ENCODE measurements around the gene LRRC8E. TPM values are rescaled to one million over a fixed set of nuclear protein-coding genes. Genes with fewer than 3 reads are reported as not detected.

The LRRC8E gene
- total and polyA plus RNA-seq, 2 experiments from 2014 or later = 3.3 to 4.5 TPM

DNA sequence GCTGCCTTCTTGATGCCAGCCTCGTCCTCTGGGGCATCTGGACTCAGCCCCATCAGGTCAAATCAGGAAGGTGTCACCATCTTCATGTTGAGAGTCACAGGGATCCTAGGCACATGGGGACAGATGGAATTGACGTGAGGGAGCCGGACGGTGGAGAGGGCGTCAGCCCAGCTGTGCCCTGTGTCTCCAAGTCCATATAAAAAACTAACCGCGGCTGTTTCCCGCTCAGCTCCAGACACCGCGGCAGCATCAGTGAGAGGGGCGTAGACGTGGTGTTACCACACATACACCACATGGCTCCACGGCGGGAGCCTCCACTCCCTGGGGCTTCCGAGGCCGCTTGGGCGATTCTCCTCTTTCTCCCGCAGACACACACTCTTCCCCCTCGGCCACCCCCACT is 8.5 kb upstream of the LRRC8E start:
- Histone ChIP-seq H3K4me2 (no peak overlapping the region), H3K27ac (no peak overlapping the region), H2AFZ (no peak overlapping the region), H3K9me3 (ENCODE audit: low read depth) (no peaks in the 10 kb centered on the region), H3K4me3 (no peak overlapping the region), H3K79me2 (no peaks in the 10 kb centered on the region), H3K4me1 (ENCODE audit: insufficient read depth) (no peaks in the 10 kb centered on the region), H3K27me3 (no peaks in the 10 kb centered on the region), H3K36me3 (replicated peaks; ENCODE audit: insufficient read depth, low read depth) (no peaks in the 10 kb centered on the region), H4K20me1 (ENCODE audit: insufficient read depth, poor library complexity, severe bottlenecking) (no peaks in the 10 kb centered on the region), H3K9me2 (replicated peaks; ENCODE audit: insufficient read depth) (no peaks in the 10 kb centered on the region)
- WGBS (ENCODE audit: low lambda C conversion rate, missing lambda C conversion rate) = 90% methylated on average over 19 of the region's 19 CpGs
- no peak for DNase-seq (ENCODE audit: low spot score)
- TF ChIP-seq, protein P1, sequence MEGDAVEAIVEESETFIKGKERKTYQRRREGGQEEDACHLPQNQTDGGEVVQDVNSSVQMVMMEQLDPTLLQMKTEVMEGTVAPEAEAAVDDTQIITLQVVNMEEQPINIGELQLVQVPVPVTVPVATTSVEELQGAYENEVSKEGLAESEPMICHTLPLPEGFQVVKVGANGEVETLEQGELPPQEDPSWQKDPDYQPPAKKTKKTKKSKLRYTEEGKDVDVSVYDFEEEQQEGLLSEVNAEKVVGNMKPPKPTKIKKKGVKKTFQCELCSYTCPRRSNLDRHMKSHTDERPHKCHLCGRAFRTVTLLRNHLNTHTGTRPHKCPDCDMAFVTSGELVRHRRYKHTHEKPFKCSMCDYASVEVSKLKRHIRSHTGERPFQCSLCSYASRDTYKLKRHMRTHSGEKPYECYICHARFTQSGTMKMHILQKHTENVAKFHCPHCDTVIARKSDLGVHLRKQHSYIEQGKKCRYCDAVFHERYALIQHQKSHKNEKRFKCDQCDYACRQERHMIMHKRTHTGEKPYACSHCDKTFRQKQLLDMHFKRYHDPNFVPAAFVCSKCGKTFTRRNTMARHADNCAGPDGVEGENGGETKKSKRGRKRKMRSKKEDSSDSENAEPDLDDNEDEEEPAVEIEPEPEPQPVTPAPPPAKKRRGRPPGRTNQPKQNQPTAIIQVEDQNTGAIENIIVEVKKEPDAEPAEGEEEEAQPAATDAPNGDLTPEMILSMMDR (IDR thresholded peaks at IDR 0.05; ENCODE audit: poor library complexity) = no peak
- no peak for TF ChIP-seq EZH2phosphoT487 (IDR thresholded peaks at IDR 0.05; ENCODE audit: low read depth, severe bottlenecking, unreplicated experiment)
- no peak for TF ChIP-seq EZH2 (IDR thresholded peaks at IDR 0.05; ENCODE audit: borderline replicate concordance)

DNA sequence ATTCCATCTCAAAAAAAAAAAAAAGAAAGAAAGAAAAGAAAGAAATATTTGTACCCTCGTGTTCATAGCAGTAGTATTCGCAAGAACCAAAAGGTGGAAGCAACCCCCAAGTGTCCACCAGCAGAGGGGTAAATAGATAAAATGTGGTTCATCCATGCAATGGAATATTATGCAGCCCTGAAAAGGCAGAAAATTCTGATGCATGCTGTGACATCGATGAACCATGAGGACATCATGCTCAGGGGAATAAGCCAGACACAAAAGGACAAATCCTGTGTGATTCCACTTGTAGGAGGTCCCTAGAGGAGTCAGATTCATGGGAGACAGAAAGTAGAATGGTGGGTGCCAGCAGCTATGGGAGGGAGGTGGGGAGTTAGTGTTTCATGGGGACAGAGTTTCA is 6.4 kb upstream of the LRRC8E start:
- 97% methylated on average over 3 of the region's 3 CpGs for WGBS (ENCODE audit: low lambda C conversion rate, missing lambda C conversion rate)
- Histone ChIP-seq H3K9me2 (replicated peaks; ENCODE audit: insufficient read depth) (no peaks in the 10 kb centered on the region), H3K9me3 (ENCODE audit: low read depth) (no peaks in the 10 kb centered on the region)

DNA sequence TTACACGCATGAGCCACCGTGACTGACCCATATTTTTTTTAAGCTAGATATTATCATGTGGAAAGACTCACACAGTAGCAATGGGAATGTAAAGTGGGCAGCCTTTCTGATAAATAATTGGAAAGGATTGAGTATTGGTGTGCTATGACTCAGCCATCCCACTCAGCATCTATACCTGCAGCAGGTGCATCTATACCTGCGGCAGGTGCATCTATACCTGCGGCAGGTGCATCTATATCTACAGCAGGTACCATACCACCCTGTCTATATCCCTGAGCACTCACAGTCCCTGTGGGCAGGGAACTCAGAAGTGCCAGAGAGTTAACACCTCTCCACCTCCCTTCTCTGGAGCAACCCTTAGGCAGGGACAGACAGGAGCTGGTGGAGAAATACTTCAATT is 5.2 kb upstream of the LRRC8E start:
- no peaks in the 10 kb centered on the region for H3K36me3 ChIP-seq (replicated peaks; ENCODE audit: insufficient read depth, low read depth)
- WGBS (ENCODE audit: low lambda C conversion rate, missing lambda C conversion rate) = 79% methylated on average over 4 of the region's 4 CpGs
- DNase-seq (ENCODE audit: low spot score) = no peak

More for the DNA sequence above, 6.4 kb upstream of the LRRC8E start:
- H3K4me3 ChIP-seq = no peak overlapping the region
- DNase-seq (ENCODE audit: low spot score) = no peak
- no peaks in the 10 kb centered on the region for H3K27me3 ChIP-seq
- no peaks in the 10 kb centered on the region for H3K36me3 ChIP-seq (replicated peaks; ENCODE audit: insufficient read depth, low read depth)
- H3K4me1 ChIP-seq (ENCODE audit: insufficient read depth) = no peaks in the 10 kb centered on the region
- no peak overlapping the region for H2AFZ ChIP-seq
- no peaks in the 10 kb centered on the region for H3K79me2 ChIP-seq
- H4K20me1 ChIP-seq (ENCODE audit: insufficient read depth, poor library complexity, severe bottlenecking) = no peaks in the 10 kb centered on the region
- TF ChIP-seq, protein P1 (IDR thresholded peaks at IDR 0.05; ENCODE audit: poor library complexity) = no peak
- no peak for TF ChIP-seq EZH2phosphoT487 (IDR thresholded peaks at IDR 0.05; ENCODE audit: low read depth, severe bottlenecking, unreplicated experiment)
- no peak for TF ChIP-seq EZH2 (IDR thresholded peaks at IDR 0.05; ENCODE audit: borderline replicate concordance)
- H3K4me2 ChIP-seq = no peak overlapping the region
- H3K27ac ChIP-seq = no peak overlapping the region

More for the DNA sequence above, 5.2 kb upstream of the LRRC8E start:
- TF ChIP-seq, protein P1 (IDR thresholded peaks at IDR 0.05; ENCODE audit: poor library complexity) = no peak
- no peak for TF ChIP-seq EZH2phosphoT487 (IDR thresholded peaks at IDR 0.05; ENCODE audit: low read depth, severe bottlenecking, unreplicated experiment)
- TF ChIP-seq EZH2 (IDR thresholded peaks at IDR 0.05; ENCODE audit: borderline replicate concordance) = no peak
- Histone ChIP-seq H3K27ac (no peak overlapping the region), H3K27me3 (no peaks in the 10 kb centered on the region), H3K4me2 (no peak overlapping the region), H4K20me1 (ENCODE audit: insufficient read depth, poor library complexity, severe bottlenecking) (no peaks in the 10 kb centered on the region), H3K4me1 (ENCODE audit: insufficient read depth) (no peaks in the 10 kb centered on the region), H3K9me3 (ENCODE audit: low read depth) (no peaks in the 10 kb centered on the region), H3K79me2 (no peaks in the 10 kb centered on the region), H3K4me3 (no peak overlapping the region), H3K9me2 (replicated peaks; ENCODE audit: insufficient read depth) (no peaks in the 10 kb centered on the region), H2AFZ (no peak overlapping the region)
